HepG2 (cell line): ENCODE measurements around the gene SLC5A6. TPM values are rescaled to one million over a fixed set of nuclear protein-coding genes. Genes with fewer than 3 reads are reported as not detected.
A peak's percentile ranks its signal among the peaks of the same experiment; 100 is the strongest.

Experiments
- FIP1L1 ChIP-seq: fragments of 200-400 bp; formaldehyde crosslinking; IDR thresholded peaks from 2 replicates; pipeline ENCODE4 v1.6.1; 2018; ENCODE audit warnings: low read depth, mild to moderate bottlenecking, low read length, moderate library complexity, borderline replicate concordance; ENCODE audit not compliant: insufficient read depth
- MAFG ChIP-seq: sonication (generic); formaldehyde crosslinking; IDR thresholded peaks from 2 replicates; pipeline ENCODE4 v1.5.1; 2020; ENCODE audit warnings: mild to moderate bottlenecking, missing genetic modification reagents
- NFE2 ChIP-seq: sonication (generic); formaldehyde crosslinking; IDR thresholded peaks from 2 replicates; pipeline ENCODE4 v1.4.0; 2020; ENCODE audit warnings: missing genetic modification reagents
- SYNCRIP ChIP-seq: fragments of 200-400 bp; formaldehyde crosslinking; IDR thresholded peaks from 2 replicates; pipeline ENCODE4 v1.6.1; 2018; ENCODE audit warnings: mild to moderate bottlenecking, low read depth, low read length; ENCODE audit not compliant: insufficient read depth
- ZBTB10 ChIP-seq: sonication (generic); formaldehyde crosslinking; IDR thresholded peaks from 2 replicates; pipeline ENCODE4 v1.4.0; 2020; ENCODE audit warnings: missing genetic modification reagents, borderline replicate concordance
- ZFP41 ChIP-seq: sonication (generic); formaldehyde crosslinking; IDR thresholded peaks from 2 replicates; pipeline ENCODE4 v1.4.0; 2020; ENCODE audit warnings: mild to moderate bottlenecking, missing genetic modification reagents, borderline replicate concordance
- ZNF180 ChIP-seq: sonication (generic); formaldehyde crosslinking; IDR thresholded peaks from 2 replicates; pipeline ENCODE4 v1.4.0; 2020; ENCODE audit warnings: low read depth, missing genetic modification reagents, borderline replicate concordance
- ZNF558 ChIP-seq: sonication (generic); formaldehyde crosslinking; IDR thresholded peaks from 2 replicates; pipeline ENCODE4 v1.9.0; 2022; ENCODE audit warnings: mild to moderate bottlenecking, missing genetic modification reagents, borderline replicate concordance
- ZSCAN21 ChIP-seq: sonication (generic); formaldehyde crosslinking; IDR thresholded peaks from 2 replicates; pipeline ENCODE4 v1.8.0; 2022; ENCODE audit warnings: mild to moderate bottlenecking, missing genetic modification reagents, moderate library complexity, borderline replicate concordance
- ZZZ3 ChIP-seq: sonication (generic); formaldehyde crosslinking; IDR thresholded peaks from 2 replicates; pipeline ENCODE4 v1.4.0; 2020; ENCODE audit warnings: missing genetic modification reagents, mild to moderate bottlenecking, borderline replicate concordance
- polyA plus RNA-seq, 8 experiments: library from polyadenylated mRNA; depleted of rRNA in 3 of 8; stranded (reverse) in 7 of 8; unstranded in 1 of 8; fragments of >200 nt; fragmentation: Illumina TruSeq in 4 of 8; extraction: Trizol in 4 of 8; gene quantifications; 2 replicates each; pipeline versions ENCODE4 v1.2.1 to v1.2.3, GENCODE V29; 2011 to 2016; ENCODE audit warnings: low read depth in 4 of 8, missing spikeins in 1 of 8, mixed read lengths in 1 of 8; ENCODE audit not compliant: insufficient read depth in 1 of 8
- total RNA-seq, 5 experiments: library from RNA; depleted of rRNA; stranded (reverse); fragments of >200 nt; fragmentation: Illumina TruSeq; extraction: Trizol; gene quantifications; 2 replicates each; pipeline ENCODE4 v1.2.3, GENCODE V29; 2016; ENCODE audit warnings: low read depth in 1 of 5
- TF ChIP-seq, protein P1 (sequence below): sonication (generic); formaldehyde crosslinking; IDR thresholded peaks from 2 replicates; pipeline ENCODE4 v1.5.1; 2020; ENCODE audit warnings: mild to moderate bottlenecking, moderate library complexity, missing genetic modification reagents
- TF ChIP-seq, protein P2 (sequence below): sonication (generic); formaldehyde crosslinking; IDR thresholded peaks from 2 replicates; pipeline ENCODE4 v1.5.0; 2020; ENCODE audit warnings: missing genetic modification reagents
- TF ChIP-seq, protein P3 (sequence below): sonication (generic); formaldehyde crosslinking; IDR thresholded peaks from one replicate; pipeline ENCODE4 v1.5.1; 2020; ENCODE audit warnings: mild to moderate bottlenecking, missing genetic modification reagents; ENCODE audit errors: not compliant biosample characterization

SLC5A6 gene
- total and polyA plus RNA-seq, 2 of the 13 experiments (the other 11 are each of a cell fraction or from before 2014, with no cell fraction given): 135 to 417 TPM

DNA sequence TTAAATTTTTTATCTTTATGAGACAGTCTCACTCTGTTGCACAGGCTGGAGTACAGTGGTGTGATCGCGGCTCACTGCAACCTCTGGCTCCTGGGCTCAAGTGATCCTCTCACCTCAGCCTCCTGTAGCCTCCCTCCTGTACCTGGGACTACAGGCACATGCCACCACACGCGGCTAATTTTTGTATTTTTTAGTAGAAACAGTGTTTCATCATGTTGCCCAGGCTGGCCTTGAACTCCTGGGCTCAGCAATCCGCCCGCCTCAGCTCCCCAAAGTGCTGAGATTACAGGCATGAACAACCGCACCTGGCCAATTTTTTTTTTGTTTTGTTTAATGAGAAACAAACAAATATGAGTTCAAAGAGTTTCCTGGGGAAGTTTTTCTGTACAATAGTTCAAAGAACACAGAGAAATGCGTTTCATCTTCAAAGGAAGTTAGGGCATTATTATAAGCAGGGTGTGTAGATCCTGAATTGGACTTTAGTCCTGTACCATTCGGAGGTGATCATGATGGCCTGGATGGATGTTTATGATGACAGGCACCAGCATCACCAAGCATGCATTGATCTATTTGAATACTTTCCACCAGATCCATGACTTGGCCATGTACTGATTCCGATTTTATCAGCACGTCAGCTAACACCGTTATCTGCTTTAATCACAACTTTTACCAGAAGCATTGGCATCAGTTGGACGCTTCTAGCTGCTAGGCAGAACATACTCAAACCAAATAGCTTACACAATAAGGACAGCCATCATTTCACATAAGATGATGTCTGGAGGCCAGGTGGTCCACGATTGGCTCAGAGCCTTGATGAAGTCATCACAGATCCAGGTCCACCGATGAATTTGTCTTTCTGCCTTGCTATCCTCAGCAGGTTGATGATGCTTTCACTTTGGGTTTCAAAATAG, 34.4 kb downstream of the SLC5A6 start (continued):
- TF ChIP-seq, protein P1, sequence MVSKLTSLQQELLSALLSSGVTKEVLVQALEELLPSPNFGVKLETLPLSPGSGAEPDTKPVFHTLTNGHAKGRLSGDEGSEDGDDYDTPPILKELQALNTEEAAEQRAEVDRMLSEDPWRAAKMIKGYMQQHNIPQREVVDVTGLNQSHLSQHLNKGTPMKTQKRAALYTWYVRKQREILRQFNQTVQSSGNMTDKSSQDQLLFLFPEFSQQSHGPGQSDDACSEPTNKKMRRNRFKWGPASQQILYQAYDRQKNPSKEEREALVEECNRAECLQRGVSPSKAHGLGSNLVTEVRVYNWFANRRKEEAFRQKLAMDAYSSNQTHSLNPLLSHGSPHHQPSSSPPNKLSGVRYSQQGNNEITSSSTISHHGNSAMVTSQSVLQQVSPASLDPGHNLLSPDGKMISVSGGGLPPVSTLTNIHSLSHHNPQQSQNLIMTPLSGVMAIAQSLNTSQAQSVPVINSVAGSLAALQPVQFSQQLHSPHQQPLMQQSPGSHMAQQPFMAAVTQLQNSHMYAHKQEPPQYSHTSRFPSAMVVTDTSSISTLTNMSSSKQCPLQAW (CRISPR knock-in tag): peak; percentile 73
- peak; percentile 51; the same call in 1 of the 2 replicates for TF ChIP-seq ZSCAN21 (CRISPR knock-in tag)
- no peak for TF ChIP-seq NFE2 (CRISPR knock-in tag)
- TF ChIP-seq SYNCRIP: no peak
- TF ChIP-seq, protein P2, sequence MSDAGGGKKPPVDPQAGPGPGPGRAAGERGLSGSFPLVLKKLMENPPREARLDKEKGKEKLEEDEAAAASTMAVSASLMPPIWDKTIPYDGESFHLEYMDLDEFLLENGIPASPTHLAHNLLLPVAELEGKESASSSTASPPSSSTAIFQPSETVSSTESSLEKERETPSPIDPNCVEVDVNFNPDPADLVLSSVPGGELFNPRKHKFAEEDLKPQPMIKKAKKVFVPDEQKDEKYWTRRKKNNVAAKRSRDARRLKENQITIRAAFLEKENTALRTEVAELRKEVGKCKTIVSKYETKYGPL (CRISPR knock-in tag): no peak; the same call in 1 of the 2 replicates
- TF ChIP-seq, protein P3, sequence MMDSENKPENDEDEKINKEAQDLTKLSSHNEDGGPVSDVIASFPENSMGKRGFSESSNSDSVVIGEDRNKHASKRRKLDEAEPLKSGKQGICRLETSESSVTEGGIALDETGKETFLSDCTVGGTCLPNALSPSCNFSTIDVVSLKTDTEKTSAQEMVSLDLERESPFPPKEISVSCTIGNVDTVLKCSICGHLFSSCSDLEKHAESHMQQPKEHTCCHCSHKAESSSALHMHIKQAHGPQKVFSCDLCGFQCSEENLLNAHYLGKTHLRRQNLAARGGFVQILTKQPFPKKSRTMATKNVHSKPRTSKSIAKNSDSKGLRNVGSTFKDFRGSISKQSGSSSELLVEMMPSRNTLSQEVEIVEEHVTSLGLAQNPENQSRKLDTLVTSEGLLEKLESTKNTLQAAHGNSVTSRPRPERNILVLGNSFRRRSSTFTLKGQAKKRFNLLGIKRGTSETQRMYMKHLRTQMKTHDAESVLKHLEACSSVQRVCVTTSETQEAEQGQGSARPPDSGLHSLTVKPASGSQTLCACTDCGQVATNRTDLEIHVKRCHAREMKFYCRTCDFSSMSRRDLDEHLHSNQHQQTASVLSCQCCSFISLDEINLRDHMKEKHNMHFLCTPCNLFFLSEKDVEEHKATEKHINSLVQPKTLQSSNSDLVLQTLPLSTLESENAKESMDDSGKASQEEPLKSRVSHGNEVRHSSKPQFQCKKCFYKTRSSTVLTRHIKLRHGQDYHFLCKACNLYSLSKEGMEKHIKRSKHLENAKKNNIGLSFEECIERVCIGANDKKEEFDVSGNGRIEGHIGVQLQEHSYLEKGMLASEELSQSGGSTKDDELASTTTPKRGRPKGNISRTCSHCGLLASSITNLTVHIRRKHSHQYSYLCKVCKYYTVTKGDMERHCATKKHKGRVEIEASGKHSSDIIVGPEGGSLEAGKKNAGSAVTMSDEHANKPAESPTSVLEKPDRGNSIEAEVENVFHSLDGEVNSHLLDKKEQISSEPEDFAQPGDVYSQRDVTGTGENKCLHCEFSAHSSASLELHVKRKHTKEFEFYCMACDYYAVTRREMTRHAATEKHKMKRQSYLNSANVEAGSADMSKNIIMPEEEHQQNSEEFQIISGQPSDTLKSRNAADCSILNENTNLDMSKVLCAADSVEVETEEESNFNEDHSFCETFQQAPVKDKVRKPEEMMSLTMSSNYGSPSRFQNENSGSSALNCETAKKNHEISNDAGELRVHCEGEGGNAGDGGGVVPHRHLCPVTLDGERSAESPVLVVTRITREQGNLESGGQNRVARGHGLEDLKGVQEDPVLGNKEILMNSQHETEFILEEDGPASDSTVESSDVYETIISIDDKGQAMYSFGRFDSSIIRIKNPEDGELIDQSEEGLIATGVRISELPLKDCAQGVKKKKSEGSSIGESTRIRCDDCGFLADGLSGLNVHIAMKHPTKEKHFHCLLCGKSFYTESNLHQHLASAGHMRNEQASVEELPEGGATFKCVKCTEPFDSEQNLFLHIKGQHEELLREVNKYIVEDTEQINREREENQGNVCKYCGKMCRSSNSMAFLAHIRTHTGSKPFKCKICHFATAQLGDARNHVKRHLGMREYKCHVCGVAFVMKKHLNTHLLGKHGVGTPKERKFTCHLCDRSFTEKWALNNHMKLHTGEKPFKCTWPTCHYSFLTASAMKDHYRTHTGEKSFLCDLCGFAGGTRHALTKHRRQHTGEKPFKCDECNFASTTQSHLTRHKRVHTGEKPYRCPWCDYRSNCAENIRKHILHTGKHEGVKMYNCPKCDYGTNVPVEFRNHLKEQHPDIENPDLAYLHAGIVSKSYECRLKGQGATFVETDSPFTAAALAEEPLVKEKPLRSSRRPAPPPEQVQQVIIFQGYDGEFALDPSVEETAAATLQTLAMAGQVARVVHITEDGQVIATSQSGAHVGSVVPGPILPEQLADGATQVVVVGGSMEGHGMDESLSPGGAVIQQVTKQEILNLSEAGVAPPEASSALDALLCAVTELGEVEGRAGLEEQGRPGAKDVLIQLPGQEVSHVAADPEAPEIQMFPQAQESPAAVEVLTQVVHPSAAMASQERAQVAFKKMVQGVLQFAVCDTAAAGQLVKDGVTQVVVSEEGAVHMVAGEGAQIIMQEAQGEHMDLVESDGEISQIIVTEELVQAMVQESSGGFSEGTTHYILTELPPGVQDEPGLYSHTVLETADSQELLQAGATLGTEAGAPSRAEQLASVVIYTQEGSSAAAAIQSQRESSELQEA (CRISPR knock-in tag): no peak
- TF ChIP-seq ZZZ3 (CRISPR knock-in tag): no peak
- TF ChIP-seq ZBTB10 (CRISPR knock-in tag): peak; percentile 88
- no peak for TF ChIP-seq ZNF180
- TF ChIP-seq ZFP41 (CRISPR knock-in tag): peak; percentile 79; the same call in 1 of the 2 replicates
- TF ChIP-seq ZNF558: peak; percentile 78; the same call in 1 of the 2 replicates
- no peak for TF ChIP-seq MAFG (CRISPR knock-in tag)
- no peak for TF ChIP-seq FIP1L1
